ENCODE measurements around the gene LUC7L2. TPM values are rescaled to one million over a fixed set of nuclear protein-coding genes. Genes with fewer than 3 reads are reported as not detected.

LUC7L2 gene
- total and polyA plus RNA-seq, 10 of the 15 experiments (the other 5 are each of a cell fraction or from before 2014, with no cell fraction given) = 31.7 to 98.7 (median 68.6) TPM

- TF ChIP-seq BHLHE40 (IDR thresholded peaks at IDR 0.05; ENCODE audit: borderline replicate concordance in 1 of 2, low read depth in 2 of 2, low read length in 1 of 2) = peak; percentile 54 to 69
- TF ChIP-seq HDGF (IDR thresholded peaks at IDR 0.05) = 0 out of 2 replicates have a peak, but pooled peaks have one; percentile 62
- TF ChIP-seq BCLAF1 (IDR thresholded peaks at IDR 0.05) = no peak
- TF ChIP-seq ZBTB40 (IDR thresholded peaks at IDR 0.05; ENCODE audit: borderline replicate concordance) = peak; percentile 51; the same call in 1 of the 2 replicates
- peak; percentile 79 for TF ChIP-seq NKRF (conservative IDR thresholded peaks at IDR 0.05)
- peak; percentile 45; the same call in 1 of the 2 replicates for TF ChIP-seq IRF3 (IDR thresholded peaks at IDR 0.05)
- TF ChIP-seq CREB1 (IDR thresholded peaks at IDR 0.05; ENCODE audit: low read depth) = peak; percentile 87
- TF ChIP-seq KLF5 (IDR thresholded peaks at IDR 0.05; ENCODE audit: partially characterized antibody) = no peak
- peak; percentile 70; the same call in 1 of the 2 replicates for TF ChIP-seq ZBED1 (IDR thresholded peaks at IDR 0.05; ENCODE audit: borderline replicate concordance)
- no peak for TF ChIP-seq ZNF592 (IDR thresholded peaks at IDR 0.05)
Observed at GRCh38 chr7:139359366-139360209, at the start of gene LUC7L2 (continued).
